SK-N-SH (cell line): ENCODE results near the gene HMGN2. TPM values are rescaled to one million over a fixed set of nuclear protein-coding genes. Genes with fewer than 3 reads are reported as not detected.

ENCODE experiments used
- CTCF ChIA-PET: fragments of 300-600, 350-600 bp; formaldehyde crosslinking; extraction: SDS; loops from one replicate; lab custom pipeline; 2021; lab: Yijun Ruan, JAX
- POLR2A ChIA-PET: fragments of 350-600 bp; sonication (Branson Sonifier 250); formaldehyde crosslinking; extraction: SDS; loops from one replicate; lab custom pipeline; 2020; ENCODE audit warnings: antibody characterized with exemption, inconsistent platforms; lab: Yijun Ruan, JAX
- DNase-seq: peaks from one replicate; pipeline ENCODE4 v3.0.0; 2012
- H2AFZ ChIP-seq: fragments of 200-600 bp; sonication (generic); 2 replicates; pipeline ENCODE4 v1.8.1; 2016; ENCODE audit warnings: antibody characterized with exemption, mild to moderate bottlenecking, low read depth
- H3F3A ChIP-seq: fragments of 200-600 bp; sonication (generic); replicated peaks from 2 replicates; pipeline ENCODE3; 2016; ENCODE audit warnings: antibody characterized with exemption, mild to moderate bottlenecking; ENCODE audit not compliant: insufficient read depth
- H3K27ac ChIP-seq, 2 experiments: fragments of 200-500 bp in 1 of 2; fragments of 200-600 bp in 1 of 2; sonication (Bioruptor generic) in 1 of 2; sonication (generic), shearing (Covaris generic) in 1 of 2; 2 replicates each; pipeline versions ENCODE4 v1.5.1 to v1.6.1; 2014 to 2016; ENCODE audit warnings: low read depth in 2 of 2, inconsistent platforms in 1 of 2, low read length in 1 of 2, mild to moderate bottlenecking in 1 of 2, mixed read lengths in 1 of 2
- H3K27me3 ChIP-seq: fragments of 200-600 bp; sonication (generic), shearing (Covaris generic); 2 replicates; pipeline ENCODE4 v1.6.1; 2016; ENCODE audit warnings: mixed run types; ENCODE audit not compliant: insufficient read depth
- H3K36me3 ChIP-seq, 2 experiments: fragments of 200-500 bp in 1 of 2; fragments of 200-600 bp in 1 of 2; sonication (Bioruptor generic) in 1 of 2; sonication (generic) in 1 of 2; replicated peaks in 1 of 2; 2 replicates each; pipeline versions ENCODE3 to v1.5.1; 2014 to 2016; ENCODE audit warnings: low read length in 1 of 2, mild to moderate bottlenecking in 1 of 2; ENCODE audit not compliant: insufficient read depth in 2 of 2, control insufficient read depth in 1 of 2
- H3K4me1 ChIP-seq, 2 experiments: fragments of 200-500 bp in 1 of 2; fragments of 200-600 bp in 1 of 2; sonication (Bioruptor generic) in 1 of 2; sonication (generic), shearing (Covaris generic) in 1 of 2; 2 replicates each; pipeline versions ENCODE4 v1.5.1 to v1.6.1; 2014 to 2016; ENCODE audit warnings: low read depth in 1 of 2, low read length in 1 of 2, mixed run types in 1 of 2; ENCODE audit not compliant: insufficient read depth in 2 of 2, control insufficient read depth in 1 of 2
- H3K4me2 ChIP-seq: fragments of 200-600 bp; sonication (generic), shearing (Covaris generic); 2 replicates; pipeline ENCODE4 v1.6.1; 2017; ENCODE audit warnings: mixed run types
- H3K4me3 ChIP-seq, 2 experiments: fragments of 200-500 bp in 1 of 2; fragments of 200-600 bp in 1 of 2; sonication (Bioruptor generic) in 1 of 2; sonication (generic), shearing (Covaris generic) in 1 of 2; 2 replicates each; pipeline versions ENCODE4 v1.5.1 to v1.8.1; 2014 to 2016; ENCODE audit warnings: low read depth in 2 of 2, inconsistent platforms in 1 of 2, low read length in 1 of 2, mild to moderate bottlenecking in 1 of 2, mixed read lengths in 1 of 2, moderate library complexity in 1 of 2
- H3K79me2 ChIP-seq: fragments of 200-600 bp; sonication (generic); 2 replicates; pipeline ENCODE4 v1.8.1; 2017; ENCODE audit warnings: mild to moderate bottlenecking; ENCODE audit not compliant: insufficient read depth
- H3K9ac ChIP-seq: fragments of 200-600 bp; sonication (generic); 2 replicates; pipeline ENCODE4 v1.6.1; 2017; ENCODE audit warnings: mixed run types
- H3K9me2 ChIP-seq: fragments of 200-600 bp; sonication (generic); 2 replicates; pipeline ENCODE4 v1.6.1; 2017; ENCODE audit warnings: mixed run types
- H3K9me3 ChIP-seq: fragments of 200-600 bp; sonication (generic); 2 replicates; pipeline ENCODE4 v1.6.1; 2017; ENCODE audit warnings: mixed run types, mild to moderate bottlenecking, moderate library complexity
- H4K20me1 ChIP-seq: fragments of 200-600 bp; sonication (generic); 2 replicates; pipeline ENCODE4 v1.6.1; 2017; ENCODE audit warnings: mild to moderate bottlenecking, mixed run types; ENCODE audit not compliant: insufficient read depth
- CHD2 ChIP-seq: fragments of 150-350 bp; IDR thresholded peaks from 2 replicates; pipeline ENCODE4 v1.6.1; 2018; ENCODE audit warnings: low read length; ENCODE audit not compliant: partially characterized antibody
- FOSL2 ChIP-seq: IDR thresholded peaks from 2 replicates; pipeline ENCODE4 v1.4.0; 2012; ENCODE audit warnings: low read depth, mild to moderate bottlenecking, moderate library complexity, borderline replicate concordance
- IRF3 ChIP-seq: fragments of 150-350 bp; IDR thresholded peaks from 2 replicates; pipeline ENCODE4 v1.6.1; 2016; ENCODE audit warnings: mild to moderate bottlenecking, low read depth, low read length
- MAX ChIP-seq: IDR thresholded peaks from 2 replicates; pipeline ENCODE4 v1.4.0; 2012; ENCODE audit warnings: low read depth
- NFIC ChIP-seq: IDR thresholded peaks from 2 replicates; pipeline ENCODE4 v1.4.0; 2012; ENCODE audit warnings: borderline replicate concordance
- POLR2AphosphoS5 ChIP-seq: IDR thresholded peaks from 2 replicates; pipeline ENCODE4 v1.6.1; 2012; ENCODE audit warnings: low read depth, low read length
- RFX5 ChIP-seq: IDR thresholded peaks from 2 replicates; pipeline ENCODE4 v1.6.1; 2012; ENCODE audit warnings: mild to moderate bottlenecking, improper control_type of control experiment, low read length
- RXRA ChIP-seq: IDR thresholded peaks from 2 replicates; pipeline ENCODE4 v1.4.0; 2012; ENCODE audit warnings: low read depth, mild to moderate bottlenecking, borderline replicate concordance
- SIN3A ChIP-seq: IDR thresholded peaks from 2 replicates; pipeline ENCODE4 v1.6.1; 2012; ENCODE audit warnings: low read depth, mild to moderate bottlenecking, low read length, moderate library complexity, borderline replicate concordance
- SMC3 ChIP-seq: IDR thresholded peaks from 2 replicates; pipeline ENCODE4 v1.6.1; 2012; ENCODE audit warnings: low read depth, low read length, improper control_type of control experiment
- TAF1 ChIP-seq: IDR thresholded peaks from 2 replicates; pipeline ENCODE4 v1.6.1; 2012; ENCODE audit warnings: low read depth, mild to moderate bottlenecking, low read length, moderate library complexity, borderline replicate concordance
- TEAD4 ChIP-seq: IDR thresholded peaks from 2 replicates; pipeline ENCODE4 v1.4.0; 2012; ENCODE audit warnings: mild to moderate bottlenecking, borderline replicate concordance; ENCODE audit not compliant: insufficient read depth
- WGBS: methylation state at CpG from one replicate; pipeline ENCODE4 v1.1.6; 2017; ENCODE audit warnings: low lambda C conversion rate; 5-methylcytosine and 5-hydroxymethylcytosine counted together
- polyA plus RNA-seq, 3 experiments: library from polyadenylated mRNA; depleted of rRNA; stranded (reverse); fragments of >200 nt; gene quantifications; 2 replicates each; pipeline ENCODE4 v1.2.3, GENCODE V29; 2012

The HMGN2 gene
- polyA plus RNA-seq, 1 of the 3 experiments (the other 2 are of a cell fraction): 644 TPM

GRCh38 chr1:26474818-26475217, 2.6 kb downstream of the HMGN2 start:
- Histone ChIP-seq H3K9me3 (no peaks in the 10 kb centered on the region), H2AFZ (no peak overlapping the region), H3K9ac (no peak overlapping the region), H3K9me2 (no peaks in the 10 kb centered on the region), H4K20me1 (peaks cover 41% of the 10 kb centered on the region)
- 88% methylated on average over 1 of the region's 1 CpG for WGBS
- ChIA-PET CTCF (interaction anchor here (0.9 kb wide), 1 partner anchor 25 kb away, joined by 4 read pairs; no protein-coding TSS in a partner anchor), POLR2A (interaction anchor here (1.5 kb wide), 1 partner anchor 26 kb away, joined by 4 read pairs; no protein-coding TSS in a partner anchor)
- TF ChIP-seq SMC3 (no peak), POLR2AphosphoS5 (0 out of 2 replicates have a peak, but pooled peaks have one; percentile 3)
- TF ChIP-seq, all 33 proteins: peak for 1
- Histone ChIP-seq H3K27ac (no peak overlapping the region), H3K27me3 (no peaks in the 10 kb centered on the region), H3K36me3 (peaks cover 40 to 43% of the 10 kb centered on the region in 2 experiments), H3K4me3 (0 out of 4 replicates have a peak overlapping the region, but pooled peaks of 1 of the 2 experiments have one; percentile 7), H3F3A (peaks cover 59% of the 10 kb centered on the region), H3K4me2 (peak overlapping the region; percentile 82), H3K79me2 (peaks cover 34% of the 10 kb centered on the region), H3K4me1 (peaks cover 6 to 26% of the 10 kb centered on the region in 2 experiments; a peak in 3 of 4 replicates)
- DNase-seq: no peak

- Histone ChIP-seq H3F3A (peaks cover 55% of the 10 kb centered on the region), H3K36me3 (peaks cover 40 to 43% of the 10 kb centered on the region in 2 experiments), H3K79me2 (peaks cover 34% of the 10 kb centered on the region), H3K27me3 (no peaks in the 10 kb centered on the region), H4K20me1 (peaks cover 36% of the 10 kb centered on the region), H3K9me3 (no peaks in the 10 kb centered on the region), H3K4me3 (no peak overlapping the region), H3K4me2 (no peak overlapping the region), H3K27ac (no peak overlapping the region), H2AFZ (no peak overlapping the region), H3K4me1 (peaks cover 6 to 20% of the 10 kb centered on the region in 2 experiments; a peak in 3 of 4 replicates), H3K9ac (no peak overlapping the region), H3K9me2 (no peaks in the 10 kb centered on the region)
- no peak for DNase-seq
- TF ChIP-seq TEAD4: no peak
- no peak for TF ChIP-seq FOSL2
- TF ChIP-seq RXRA: no peak
- TF ChIP-seq MAX: no peak
- TF ChIP-seq SIN3A: no peak
- TF ChIP-seq POLR2AphosphoS5: no peak
- TF ChIP-seq RFX5: no peak
- no peak for TF ChIP-seq IRF3
- TF ChIP-seq CHD2: no peak
- no peak for TF ChIP-seq TAF1
- no peak for TF ChIP-seq NFIC
- 90% methylated on average over 3 of the region's 3 CpGs for WGBS
- ChIA-PET POLR2A (no interaction called here), CTCF (no interaction called here)
These were observed 3.7 kb downstream of the HMGN2 start for GRCh38 chr1:26475989-26476388.
